ENCODE measurements around the gene GNAT1.

DNA sequence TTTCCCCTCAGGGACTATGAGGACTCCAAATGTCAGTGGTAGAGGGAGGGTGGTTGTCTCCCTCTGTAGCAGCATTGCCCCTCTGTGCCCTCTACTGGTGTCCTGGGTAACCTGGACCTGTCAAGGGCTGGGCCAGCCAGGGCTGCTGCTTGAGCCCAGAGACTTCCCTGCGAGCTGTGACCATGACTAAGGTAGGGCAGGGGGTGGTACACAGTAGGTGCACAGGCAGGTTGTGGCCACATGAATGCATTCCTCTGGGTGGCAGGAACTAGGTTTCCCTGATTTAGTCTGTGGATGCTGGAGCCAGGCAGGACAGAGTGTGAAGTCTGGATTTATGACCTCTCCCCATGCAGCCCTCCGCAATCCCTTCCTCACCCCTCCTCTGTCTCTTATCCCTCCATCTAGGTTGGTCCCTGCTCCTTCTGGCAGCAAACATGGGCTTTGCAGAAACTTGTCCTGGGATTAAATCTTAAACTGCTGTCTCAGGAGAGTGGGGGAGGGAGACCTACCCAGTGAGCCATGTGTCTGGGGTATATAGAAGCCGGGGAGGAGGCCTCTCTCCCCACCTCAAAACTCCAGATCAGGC lies 45.0 kb upstream of the GNAT1 start:
- TF ChIP-seq, protein P1, sequence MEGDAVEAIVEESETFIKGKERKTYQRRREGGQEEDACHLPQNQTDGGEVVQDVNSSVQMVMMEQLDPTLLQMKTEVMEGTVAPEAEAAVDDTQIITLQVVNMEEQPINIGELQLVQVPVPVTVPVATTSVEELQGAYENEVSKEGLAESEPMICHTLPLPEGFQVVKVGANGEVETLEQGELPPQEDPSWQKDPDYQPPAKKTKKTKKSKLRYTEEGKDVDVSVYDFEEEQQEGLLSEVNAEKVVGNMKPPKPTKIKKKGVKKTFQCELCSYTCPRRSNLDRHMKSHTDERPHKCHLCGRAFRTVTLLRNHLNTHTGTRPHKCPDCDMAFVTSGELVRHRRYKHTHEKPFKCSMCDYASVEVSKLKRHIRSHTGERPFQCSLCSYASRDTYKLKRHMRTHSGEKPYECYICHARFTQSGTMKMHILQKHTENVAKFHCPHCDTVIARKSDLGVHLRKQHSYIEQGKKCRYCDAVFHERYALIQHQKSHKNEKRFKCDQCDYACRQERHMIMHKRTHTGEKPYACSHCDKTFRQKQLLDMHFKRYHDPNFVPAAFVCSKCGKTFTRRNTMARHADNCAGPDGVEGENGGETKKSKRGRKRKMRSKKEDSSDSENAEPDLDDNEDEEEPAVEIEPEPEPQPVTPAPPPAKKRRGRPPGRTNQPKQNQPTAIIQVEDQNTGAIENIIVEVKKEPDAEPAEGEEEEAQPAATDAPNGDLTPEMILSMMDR (IDR thresholded peaks at IDR 0.05; ENCODE audit: poor library complexity, severe bottlenecking) = no peak
- TF ChIP-seq TAF1 (IDR thresholded peaks at IDR 0.05; ENCODE audit: low read depth) (no peak), POLR2AphosphoS5 (IDR thresholded peaks at IDR 0.05) (no peak), RAD21 (conservative IDR thresholded peaks at IDR 0.05) (no peak), EZH2 (IDR thresholded peaks at IDR 0.05; ENCODE audit: borderline replicate concordance, insufficient read depth, low read length, poor library complexity, severe bottlenecking) (no peak)
- TF ChIP-seq, protein P2, sequence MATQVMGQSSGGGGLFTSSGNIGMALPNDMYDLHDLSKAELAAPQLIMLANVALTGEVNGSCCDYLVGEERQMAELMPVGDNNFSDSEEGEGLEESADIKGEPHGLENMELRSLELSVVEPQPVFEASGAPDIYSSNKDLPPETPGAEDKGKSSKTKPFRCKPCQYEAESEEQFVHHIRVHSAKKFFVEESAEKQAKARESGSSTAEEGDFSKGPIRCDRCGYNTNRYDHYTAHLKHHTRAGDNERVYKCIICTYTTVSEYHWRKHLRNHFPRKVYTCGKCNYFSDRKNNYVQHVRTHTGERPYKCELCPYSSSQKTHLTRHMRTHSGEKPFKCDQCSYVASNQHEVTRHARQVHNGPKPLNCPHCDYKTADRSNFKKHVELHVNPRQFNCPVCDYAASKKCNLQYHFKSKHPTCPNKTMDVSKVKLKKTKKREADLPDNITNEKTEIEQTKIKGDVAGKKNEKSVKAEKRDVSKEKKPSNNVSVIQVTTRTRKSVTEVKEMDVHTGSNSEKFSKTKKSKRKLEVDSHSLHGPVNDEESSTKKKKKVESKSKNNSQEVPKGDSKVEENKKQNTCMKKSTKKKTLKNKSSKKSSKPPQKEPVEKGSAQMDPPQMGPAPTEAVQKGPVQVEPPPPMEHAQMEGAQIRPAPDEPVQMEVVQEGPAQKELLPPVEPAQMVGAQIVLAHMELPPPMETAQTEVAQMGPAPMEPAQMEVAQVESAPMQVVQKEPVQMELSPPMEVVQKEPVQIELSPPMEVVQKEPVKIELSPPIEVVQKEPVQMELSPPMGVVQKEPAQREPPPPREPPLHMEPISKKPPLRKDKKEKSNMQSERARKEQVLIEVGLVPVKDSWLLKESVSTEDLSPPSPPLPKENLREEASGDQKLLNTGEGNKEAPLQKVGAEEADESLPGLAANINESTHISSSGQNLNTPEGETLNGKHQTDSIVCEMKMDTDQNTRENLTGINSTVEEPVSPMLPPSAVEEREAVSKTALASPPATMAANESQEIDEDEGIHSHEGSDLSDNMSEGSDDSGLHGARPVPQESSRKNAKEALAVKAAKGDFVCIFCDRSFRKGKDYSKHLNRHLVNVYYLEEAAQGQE (IDR thresholded peaks at IDR 0.05; ENCODE audit: borderline replicate concordance) = no peak
